NCI-H1105 (cell line): ENCODE results near the gene MS4A12.
"Not testable (repeated sequence)": the region's sequence is repeated elsewhere in the genome, so short reads cannot be mapped to it uniquely, and the experiment has no call there.

Source experiments
- DNase-seq: peaks from one replicate; lab custom pipeline; 2025; lab: John Stamatoyannopoulos, UW

Gene MS4A12

GRCh38 chr11:60492488-60493009 is at the start of gene MS4A12:
TSS of gene MS4A12 (plus strand) at chr11:60492778. CDS start at chr11:60497319, 4,541 bp downstream.
- DNase-seq = no peak

GRCh38 chr11:60447070-60447469 is 45.5 kb upstream of the MS4A12 start:
- DNase-seq = no peak

GRCh38 chr11:60447846-60448245 is 44.7 kb upstream of the MS4A12 start:
- DNase-seq = no peak

- DNase-seq = not testable (repeated sequence)
Observed at GRCh38 chr11:60451185-60451584, 41.4 kb upstream of the MS4A12 start.

GRCh38 chr11:60454212-60454611 is 38.4 kb upstream of the MS4A12 start:
- no peak for DNase-seq

- DNase-seq = no peak
Observed at GRCh38 chr11:60455531-60456042, 37.0 kb upstream of the MS4A12 start, which contains the start of gene MS4A1. TSS of gene MS4A1 (plus strand) at chr11:60455847. CDS start at chr11:60462375, 6,528 bp downstream.

GRCh38 chr11:60457576-60457975 is 35.0 kb upstream of the MS4A12 start:
- DNase-seq = no peak

GRCh38 chr11:60459345-60459744 is 33.2 kb upstream of the MS4A12 start:
- no peak for DNase-seq

- DNase-seq = no peak
Observed at GRCh38 chr11:60468829-60469228, 23.7 kb upstream of the MS4A12 start.

GRCh38 chr11:60469723-60470122 is 22.9 kb upstream of the MS4A12 start:
- no peak for DNase-seq

- no peak for DNase-seq
Observed at GRCh38 chr11:60477035-60477445, 15.5 kb upstream of the MS4A12 start.

- DNase-seq = no peak
Observed at GRCh38 chr11:60482361-60482760, 10.2 kb upstream of the MS4A12 start.

GRCh38 chr11:60485987-60486386 is 6.6 kb upstream of the MS4A12 start:
- no peak for DNase-seq

GRCh38 chr11:60493454-60493853 is 876 bp downstream of the MS4A12 start:
- no peak for DNase-seq

- no peak for DNase-seq
Observed at GRCh38 chr11:60498399-60498798, 5.8 kb downstream of the MS4A12 start.

- no peak for DNase-seq
Observed at GRCh38 chr11:60498853-60499252, 6.3 kb downstream of the MS4A12 start.

GRCh38 chr11:60500276-60500910 is 7.8 kb downstream of the MS4A12 start:
- DNase-seq = no peak

- DNase-seq = no peak
Observed at GRCh38 chr11:60502221-60502775, 9.7 kb downstream of the MS4A12 start.

- no peak for DNase-seq
Observed at GRCh38 chr11:60504219-60504905, 11.8 kb downstream of the MS4A12 start.

GRCh38 chr11:60509609-60510008 is 17.0 kb downstream of the MS4A12 start:
- not testable (repeated sequence) for DNase-seq

- DNase-seq = not testable (repeated sequence)
Observed at GRCh38 chr11:60510209-60510608, 17.6 kb downstream of the MS4A12 start.

- no peak for DNase-seq
Observed at GRCh38 chr11:60511393-60511792, 18.8 kb downstream of the MS4A12 start.
